ENCODE measurements around the gene GCNT2.

Gene GCNT2

GRCh38 chr6:10583509-10583901, 62.4 kb downstream of the GCNT2 start:
- DNase-seq (ENCODE audit: low spot score), result no peak
- in situ Hi-C loops (cut with MboI; ENCODE audit: low pct_unique_long_range_greater_than_20kb, low sequenced_read_pairs, unreplicated experiment), result no loop called here
- TF ChIP-seq CTCF (IDR thresholded peaks at IDR 0.05; ENCODE audit: extremely low read depth, insufficient read depth, missing control alignments), result no peak

GRCh38 chr6:10584607-10585006, 63.5 kb downstream of the GCNT2 start:
- no peak for DNase-seq (ENCODE audit: low spot score)
- in situ Hi-C loops (cut with MboI; ENCODE audit: low pct_unique_long_range_greater_than_20kb, low sequenced_read_pairs, unreplicated experiment), result no loop called here
- no peak for TF ChIP-seq CTCF (IDR thresholded peaks at IDR 0.05; ENCODE audit: extremely low read depth, insufficient read depth, missing control alignments)

DNA sequence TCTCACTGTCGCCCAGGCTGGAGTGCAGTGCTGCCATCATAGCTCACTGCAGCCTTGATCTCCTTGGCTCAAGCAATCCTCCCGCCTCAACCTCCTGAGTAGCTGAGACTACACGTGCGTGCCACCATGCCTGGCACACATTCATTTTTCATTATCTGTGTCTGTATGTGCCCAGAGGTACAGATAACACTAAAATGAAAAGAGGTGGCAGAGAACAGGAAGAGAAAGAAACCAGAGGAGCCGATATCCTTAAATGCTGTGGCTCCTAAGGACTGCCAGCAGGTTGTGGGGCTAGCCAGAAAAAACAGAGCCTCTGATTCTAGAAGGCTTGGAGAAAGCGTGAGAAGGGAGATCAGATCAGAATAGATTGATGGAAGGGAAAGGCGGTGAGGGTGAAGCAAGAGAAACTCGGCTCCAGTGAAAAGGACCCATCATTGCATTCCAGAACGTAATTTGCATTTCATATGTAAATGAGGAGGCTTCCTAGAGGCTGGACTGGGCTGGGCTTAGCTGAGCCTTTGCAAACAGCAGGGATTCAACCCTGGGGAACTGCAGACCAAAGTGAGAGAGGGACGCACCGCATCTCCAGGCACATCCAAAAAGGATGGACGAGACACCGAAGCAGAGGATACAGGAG, 64.2 kb downstream of the GCNT2 start:
- in situ Hi-C loops (cut with MboI; ENCODE audit: low pct_unique_long_range_greater_than_20kb, low sequenced_read_pairs, unreplicated experiment), result no loop called here
- no peak for TF ChIP-seq CTCF (IDR thresholded peaks at IDR 0.05; ENCODE audit: extremely low read depth, insufficient read depth, missing control alignments)
- DNase-seq (ENCODE audit: low spot score), result no peak

DNA sequence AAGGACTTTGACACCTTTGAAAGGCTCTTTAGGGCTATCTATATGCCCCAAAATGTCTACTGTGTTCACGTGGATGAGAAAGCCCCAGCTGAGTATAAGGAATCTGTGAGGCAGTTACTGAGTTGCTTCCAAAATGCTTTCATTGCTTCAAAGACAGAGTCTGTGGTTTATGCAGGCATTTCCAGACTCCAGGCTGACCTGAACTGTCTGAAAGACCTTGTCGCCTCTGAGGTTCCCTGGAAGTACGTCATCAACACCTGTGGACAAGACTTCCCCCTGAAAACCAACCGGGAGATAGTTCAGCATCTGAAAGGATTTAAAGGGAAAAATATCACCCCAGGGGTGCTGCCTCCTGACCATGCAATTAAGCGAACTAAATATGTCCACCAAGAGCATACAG, 65.2 kb downstream of the GCNT2 start:
- no peak for DNase-seq (ENCODE audit: low spot score)
- in situ Hi-C loops (cut with MboI; ENCODE audit: low pct_unique_long_range_greater_than_20kb, low sequenced_read_pairs, unreplicated experiment), result no loop called here
- TF ChIP-seq CTCF (IDR thresholded peaks at IDR 0.05; ENCODE audit: extremely low read depth, insufficient read depth, missing control alignments), result no peak

DNA sequence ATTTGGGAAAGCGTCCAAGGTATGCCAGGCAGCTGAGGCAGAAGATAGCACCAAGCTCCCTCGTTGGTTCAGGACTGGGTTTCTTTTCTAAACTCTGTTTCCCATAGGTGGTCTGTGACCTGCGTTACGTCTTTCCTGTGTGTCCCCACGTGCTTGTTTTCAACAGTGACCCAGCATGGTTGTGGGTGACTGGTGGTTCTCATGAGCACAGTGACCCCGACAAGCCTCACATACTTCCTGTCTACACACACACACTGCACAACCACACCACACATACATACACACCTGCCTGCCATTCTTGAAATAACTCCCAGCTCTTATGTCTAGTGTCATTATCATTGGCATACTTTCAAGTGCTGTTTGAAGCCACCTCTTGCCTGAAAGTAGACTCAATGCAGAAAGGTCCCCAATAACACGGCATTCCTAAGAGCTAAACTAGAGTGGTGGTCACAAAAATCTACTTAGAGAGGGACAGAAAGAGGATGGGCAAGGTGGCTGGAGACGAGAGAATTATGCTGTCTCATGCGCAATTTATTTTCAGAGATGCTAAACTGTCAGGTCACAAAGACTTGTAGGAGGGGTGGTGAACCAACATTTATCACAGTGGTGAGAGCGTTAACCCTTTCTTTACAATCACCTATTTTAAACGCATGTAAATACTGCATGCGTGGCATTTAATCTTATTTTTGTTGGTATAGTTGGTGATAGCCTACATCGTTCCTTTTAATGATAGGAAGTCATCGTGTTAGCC, 66.7 kb downstream of the GCNT2 start:
- TF ChIP-seq CTCF (IDR thresholded peaks at IDR 0.05; ENCODE audit: extremely low read depth, insufficient read depth, missing control alignments), result no peak
- in situ Hi-C loops (cut with MboI; ENCODE audit: low pct_unique_long_range_greater_than_20kb, low sequenced_read_pairs, unreplicated experiment), result no loop called here
- no peak for DNase-seq (ENCODE audit: low spot score)

DNA sequence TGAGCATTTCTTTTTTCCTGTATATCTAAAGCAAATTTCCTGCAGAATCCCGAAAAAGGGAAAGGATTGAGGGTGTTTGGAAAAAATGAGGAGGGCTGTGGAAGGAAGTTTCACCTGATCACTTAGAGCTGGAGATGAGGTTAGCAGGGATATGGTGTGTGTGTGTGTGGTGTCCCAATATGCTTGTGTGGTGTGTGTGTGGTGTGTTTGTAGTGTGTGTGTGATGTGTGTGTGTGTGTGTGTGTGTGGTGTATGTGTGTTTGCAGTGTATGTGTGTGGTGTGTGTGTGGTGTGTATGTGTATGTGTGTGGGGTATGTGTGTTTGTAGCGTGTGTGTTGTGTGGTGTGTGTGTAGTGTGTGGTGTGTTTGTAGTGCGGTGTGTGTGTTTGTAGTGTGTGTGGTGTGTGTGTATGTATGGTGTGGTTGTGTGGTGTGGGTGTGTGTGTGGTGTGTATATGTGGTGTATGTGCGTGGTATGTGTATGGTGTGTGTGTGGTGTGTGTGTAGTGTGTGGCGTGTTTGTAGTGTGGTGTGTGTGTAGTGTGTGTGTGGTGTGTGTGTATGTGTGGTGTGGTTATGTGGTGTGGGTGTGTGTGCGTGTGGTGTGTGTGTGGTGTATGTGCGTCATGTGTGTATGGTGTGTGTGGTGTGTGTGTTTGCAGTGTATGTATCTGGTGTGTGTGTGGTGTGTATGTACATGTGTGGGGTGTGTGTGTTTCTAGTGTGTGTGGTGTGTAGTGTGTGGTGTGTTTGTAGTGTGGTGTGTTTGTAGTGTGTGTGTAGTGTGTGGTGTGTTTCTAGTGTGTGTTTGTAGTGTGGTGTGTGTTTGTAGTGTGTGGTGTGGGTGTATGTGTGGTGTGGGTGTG, 67.6 kb downstream of the GCNT2 start:
- in situ Hi-C loops (cut with MboI; ENCODE audit: low pct_unique_long_range_greater_than_20kb, low sequenced_read_pairs, unreplicated experiment), result no loop called here
- no peak for DNase-seq (ENCODE audit: low spot score)
- TF ChIP-seq CTCF (IDR thresholded peaks at IDR 0.05; ENCODE audit: extremely low read depth, insufficient read depth, missing control alignments), result no peak
